T-helper 2 cell treated with Interferon-gamma antibody and Interleukin-4, amounts not matched to agents 100 ng/mL and 5 ng/mL, for 36 hours (primary cell): ENCODE measurements around the gene TRAF1. TPM values are rescaled to one million over a fixed set of nuclear protein-coding genes. Genes with fewer than 3 reads are reported as not detected.

ENCODE experiments used
- intact Hi-C: fragments of 100-400 bp; cut with micrococcal nuclease; formaldehyde crosslinking; loops from one replicate; pipeline ENCODE4 v1.15.1; 2023
- total RNA-seq: library from RNA; stranded (reverse); gene quantifications from 2 replicates; pipeline ENCODE4 v1.2.3, GENCODE V29; 2022

Gene TRAF1
- total RNA-seq, 1 donor from 2014 or later, result 82.3 TPM

- intact Hi-C loops, result no loop called here
These were observed 14.6 kb upstream of the TRAF1 start for GRCh38 chr9:120941046-120941770.

GRCh38 chr9:120940573-120940972 lies 14.0 kb upstream of the TRAF1 start:
- intact Hi-C loops, result no loop called here

- intact Hi-C loops, result no loop called here
These were observed 12.3 kb upstream of the TRAF1 start for GRCh38 chr9:120938851-120939250.

- intact Hi-C loops, result no loop called here
These were observed 11.0 kb upstream of the TRAF1 start for GRCh38 chr9:120937596-120937995.

- intact Hi-C loops, result no loop called here
These were observed 10.5 kb upstream of the TRAF1 start for GRCh38 chr9:120937127-120937526.

GRCh38 chr9:120936764-120937122 lies 10.1 kb upstream of the TRAF1 start:
- intact Hi-C loops, result loop anchor here (1.0 kb wide), 4 partner anchors 44 to 181 kb away; no protein-coding TSS in a partner anchor

GRCh38 chr9:120936011-120936763 lies 9.6 kb upstream of the TRAF1 start:
- intact Hi-C loops, result loop anchor here (1.0 kb wide), 4 partner anchors 44 to 181 kb away; no protein-coding TSS in a partner anchor

- intact Hi-C loops, result no loop called here
These were observed 8.8 kb upstream of the TRAF1 start for GRCh38 chr9:120935383-120935857.

- intact Hi-C loops, result no loop called here
These were observed 7.7 kb upstream of the TRAF1 start for GRCh38 chr9:120934281-120934680.

GRCh38 chr9:120933310-120934055 lies 6.9 kb upstream of the TRAF1 start:
- intact Hi-C loops, result no loop called here

- intact Hi-C loops, result no loop called here
These were observed 5.7 kb upstream of the TRAF1 start for GRCh38 chr9:120932086-120932823.

- intact Hi-C loops, result loop anchor here (1.0 kb wide), 2 partner anchors 41 to 54 kb away; partner anchors contain the start of gene PHF19
These were observed 4.9 kb upstream of the TRAF1 start for GRCh38 chr9:120931231-120932085.

- intact Hi-C loops, result loop anchor here (2.0 to 5.0 kb wide), 5 partner anchors 137 to 273 kb away; partner anchors contain the start of genes CNTRL, FBXW2, MEGF9 and RAB14
These were observed 2.7 kb upstream of the TRAF1 start for GRCh38 chr9:120929229-120929791.

GRCh38 chr9:120928483-120929228 lies 2.1 kb upstream of the TRAF1 start:
- intact Hi-C loops, result loop anchor here (2.0 to 5.0 kb wide), 5 partner anchors 136 to 274 kb away; partner anchors contain the start of genes CNTRL, FBXW2, MEGF9 and RAB14

GRCh38 chr9:120928015-120928482 lies 1.5 kb upstream of the TRAF1 start:
- intact Hi-C loops, result loop anchor here (2.0 to 5.0 kb wide), 5 partner anchors 136 to 274 kb away; partner anchors contain the start of genes CNTRL, FBXW2, MEGF9 and RAB14

GRCh38 chr9:120927269-120928014 lies 846 bp upstream of the TRAF1 start:
- intact Hi-C loops, result loop anchor here (2.0 to 5.0 kb wide), 5 partner anchors 135 to 275 kb away; partner anchors contain the start of genes CNTRL, FBXW2, MEGF9 and RAB14
